Measurements from ENCODE around the gene RNF220. TPM values are rescaled to one million over a fixed set of nuclear protein-coding genes. Genes with fewer than 3 reads are reported as not detected.

The RNF220 gene
- total and polyA plus RNA-seq, 2 donors (not counting 3 experiments of a cell fraction or from before 2014, with no cell fraction given), result 62.7 to 66.6 TPM

DNA sequence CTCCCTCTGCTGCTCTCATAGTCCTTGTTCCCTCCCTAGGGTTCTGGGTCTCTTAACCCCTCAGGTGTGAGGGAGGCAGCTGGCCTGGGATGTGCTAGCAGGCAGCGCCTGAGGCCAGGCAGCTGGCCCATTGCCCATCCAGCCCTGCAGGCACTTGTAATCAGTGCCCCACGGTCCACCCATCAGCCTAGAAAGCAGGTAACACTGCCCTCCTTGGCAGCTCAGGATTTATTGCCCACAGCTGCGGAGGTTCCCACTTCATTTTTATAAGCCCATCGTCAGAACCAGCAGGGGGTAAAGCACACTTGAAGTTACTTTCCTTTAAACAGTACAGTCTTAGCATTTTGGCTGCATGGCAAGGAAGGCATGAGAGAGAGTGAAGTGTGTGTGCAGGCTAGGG lies 198.7 kb downstream of the RNF220 start:
- Histone ChIP-seq H3K4me1 (ENCODE audit: control insufficient read depth, extremely low read depth, insufficient read depth, low read length) (no peaks in the 10 kb centered on the region), H2AFZ (ENCODE audit: low read depth, low read length) (no peak overlapping the region), H3K4me2 (ENCODE audit: insufficient read depth, low read length) (no peak overlapping the region), H3K27me3 (ENCODE audit: control insufficient read depth in 2 of 2, insufficient read depth in 2 of 2, low read length in 2 of 2) (peaks cover 8 to 14% of the 10 kb centered on the region in 2 experiments), H3K9me1 (replicated peaks; ENCODE audit: control insufficient read depth, extremely low read depth, insufficient read depth, low read length) (no peaks in the 10 kb centered on the region), H3K36me3 (ENCODE audit: control insufficient read depth in 2 of 2, extremely low read depth in 1 of 2, insufficient read depth in 2 of 2, low read length in 2 of 2) (no peaks in the 10 kb centered on the region), H3K79me2 (ENCODE audit: control insufficient read depth, insufficient read depth, low read length) (no peaks in the 10 kb centered on the region), H3K9ac (replicated peaks; ENCODE audit: extremely low read depth, insufficient read depth, low read length) (no peak overlapping the region), H3K27ac (ENCODE audit: insufficient read depth, low read depth, low read length) (no peak overlapping the region), H3K4me3 (replicated peaks in 1 of 3; ENCODE audit: insufficient read depth in 1 of 3, low read depth in 1 of 3, low read length in 3 of 3) (no peak overlapping the region), H4K20me1 (replicated peaks; ENCODE audit: control insufficient read depth, extremely low read depth, insufficient read depth, low read length) (no peaks in the 10 kb centered on the region), H3K9me3 (replicated peaks; ENCODE audit: control insufficient read depth, insufficient read depth, low read length) (no peaks in the 10 kb centered on the region)
- intact Hi-C loops (cut with micrococcal nuclease) (no loop called here), dilution Hi-C loops (cut with MboI; ENCODE audit: extremely low pct_ligation_motif_present, low sequenced_read_pairs) (no loop called here)
- DNase-seq (ENCODE audit: low read depth, low spot score) (no peak), FAIRE-seq (no peak)
- CTCF ChIA-PET, result interaction anchor here (0.8 to 15.0 kb wide), 4 partner anchors 9 to 386 kb away, joined by 3 to 398 read pairs (median 6); no protein-coding TSS in a partner anchor
- BruUV-seq (replicated peaks), result no TSS peak
- POLR2A ChIA-PET, result no interaction called here
- TF ChIP-seq MYC (IDR thresholded peaks at IDR 0.05; ENCODE audit: low read depth, low read length) (no peak), FOS (IDR thresholded peaks at IDR 0.05; ENCODE audit: borderline replicate concordance, insufficient read depth, low read length) (no peak), CTCF (IDR thresholded peaks at IDR 0.05; ENCODE audit: extremely low read depth in 1 of 2, insufficient read depth in 1 of 2, low read depth in 1 of 2, low read length in 2 of 2) (no peak), EZH2 (IDR thresholded peaks at IDR 0.05; ENCODE audit: borderline replicate concordance, low read depth, low read length, severe bottlenecking) (no peak)
